ENCODE data around the gene NKX3-2. TPM values are rescaled to one million over a fixed set of nuclear protein-coding genes. Genes with fewer than 3 reads are reported as not detected.
A peak's percentile ranks its signal among the peaks of the same experiment; 100 is the strongest.

The NKX3-2 gene
- total RNA-seq, 1 donor from 2014 or later, result 1.3 TPM

GRCh38 chr4:13537832-13538177 lies 6.5 kb downstream of the NKX3-2 start:
- no peak for TF ChIP-seq CTCF (IDR thresholded peaks at IDR 0.05; ENCODE audit: unreplicated experiment)

GRCh38 chr4:13537011-13537831 lies 7.1 kb downstream of the NKX3-2 start:
- TF ChIP-seq CTCF (IDR thresholded peaks at IDR 0.05; ENCODE audit: unreplicated experiment), result no peak
- Mint-ChIP-seq H3K9me3 (no peaks in the 10 kb centered on the region), H3K4me1 (peaks cover 2% of the 10 kb centered on the region), H3K36me3 (peaks cover 2% of the 10 kb centered on the region), H3K27ac (no peak overlapping the region), H3K27me3 (ENCODE audit: low read depth) (peaks cover 99% of the 10 kb centered on the region), H3K4me3 (no peak overlapping the region)
- DNase-seq (ENCODE audit: low spot score in 2 of 2, unreplicated experiment in 2 of 2), result no peak

More at GRCh38 chr4:13537832-13538177, 6.5 kb downstream of the NKX3-2 start:
- Mint-ChIP-seq H3K4me1 (peaks cover 2% of the 10 kb centered on the region), H3K36me3 (peaks cover 2% of the 10 kb centered on the region), H3K9me3 (no peaks in the 10 kb centered on the region), H3K4me3 (no peak overlapping the region), H3K27ac (no peak overlapping the region), H3K27me3 (ENCODE audit: low read depth) (peaks cover 99% of the 10 kb centered on the region)
- no peak for DNase-seq (ENCODE audit: low spot score in 2 of 2, unreplicated experiment in 2 of 2)

- TF ChIP-seq CTCF (IDR thresholded peaks at IDR 0.05; ENCODE audit: unreplicated experiment), result no peak
- no peak for DNase-seq (ENCODE audit: low spot score in 2 of 2, unreplicated experiment in 2 of 2)
- Mint-ChIP-seq H3K4me1 (no peaks in the 10 kb centered on the region), H3K4me3 (no peak overlapping the region), H3K9me3 (no peaks in the 10 kb centered on the region), H3K27ac (no peak overlapping the region), H3K36me3 (peaks cover 2% of the 10 kb centered on the region), H3K27me3 (ENCODE audit: low read depth) (peaks cover 99% of the 10 kb centered on the region)
These were observed 7.7 kb downstream of the NKX3-2 start for GRCh38 chr4:13536607-13537006.

- peaks cover 2% of the 10 kb centered on the region for H3K36me3 Mint-ChIP-seq
- DNase-seq (ENCODE audit: low spot score in 2 of 2, unreplicated experiment in 2 of 2), result peak in 1 of 2 experiments; percentile 36
- peaks cover 99% of the 10 kb centered on the region for H3K27me3 Mint-ChIP-seq (ENCODE audit: low read depth)
- H3K27ac Mint-ChIP-seq, result no peak overlapping the region
- no peak for TF ChIP-seq CTCF (IDR thresholded peaks at IDR 0.05; ENCODE audit: unreplicated experiment)
- H3K4me3 Mint-ChIP-seq, result peak overlapping the region; percentile 40
- H3K9me3 Mint-ChIP-seq, result no peaks in the 10 kb centered on the region
- no peaks in the 10 kb centered on the region for H3K4me1 Mint-ChIP-seq
These were observed 8.5 kb downstream of the NKX3-2 start for GRCh38 chr4:13535708-13536361.

- no peak overlapping the region for H3K4me3 Mint-ChIP-seq
- H3K27me3 Mint-ChIP-seq (ENCODE audit: low read depth), result peaks cover 99% of the 10 kb centered on the region
- H3K4me1 Mint-ChIP-seq, result no peaks in the 10 kb centered on the region
These were observed 9.2 kb downstream of the NKX3-2 start for GRCh38 chr4:13535118-13535517.

More at GRCh38 chr4:13535118-13535517, 9.2 kb downstream of the NKX3-2 start:
- no peak for DNase-seq (ENCODE audit: low spot score in 2 of 2, unreplicated experiment in 2 of 2)
- Mint-ChIP-seq H3K36me3 (peaks cover 2% of the 10 kb centered on the region), H3K9me3 (no peaks in the 10 kb centered on the region), H3K27ac (no peak overlapping the region)
- no peak for TF ChIP-seq CTCF (IDR thresholded peaks at IDR 0.05; ENCODE audit: unreplicated experiment)

Data from mesothelial cell of epicardium (in vitro differentiated cells).